GM15510 (cell line): ENCODE measurements around the gene DCTN1.

Source experiments
- POLR2A ChIP-seq: IDR thresholded peaks from 3 replicates; pipeline ENCODE4 v1.6.1; 2011; ENCODE audit warnings: borderline replicate concordance; ENCODE audit not compliant: insufficient read length; ENCODE audit errors: extremely low read depth

DCTN1 gene

GRCh38 chr2:74385396-74385795 lies 5.3 kb upstream of the DCTN1 start:
- no peak for TF ChIP-seq POLR2A

GRCh38 chr2:74384051-74384450 lies 3.9 kb upstream of the DCTN1 start:
- no peak for TF ChIP-seq POLR2A

DNA sequence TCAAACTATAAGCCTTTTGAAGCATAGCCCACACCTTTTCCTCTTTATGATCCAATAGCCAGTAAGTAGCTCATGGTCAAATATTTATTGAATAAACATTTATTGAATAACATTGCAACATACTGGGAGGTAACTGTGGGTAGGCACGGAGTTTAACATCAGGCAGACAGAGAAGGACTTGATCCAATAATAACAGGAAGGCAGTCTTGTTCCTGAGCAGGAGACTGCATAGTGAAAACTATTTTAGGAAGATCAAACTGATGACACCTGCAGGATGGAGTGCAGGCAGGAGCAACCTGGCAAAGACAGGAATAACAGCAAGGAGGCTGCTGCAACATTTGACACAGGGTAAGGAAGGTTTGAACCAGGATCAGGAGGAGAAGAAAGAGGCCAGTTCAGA lies 3.1 kb upstream of the DCTN1 start:
- TF ChIP-seq POLR2A = no peak

DNA sequence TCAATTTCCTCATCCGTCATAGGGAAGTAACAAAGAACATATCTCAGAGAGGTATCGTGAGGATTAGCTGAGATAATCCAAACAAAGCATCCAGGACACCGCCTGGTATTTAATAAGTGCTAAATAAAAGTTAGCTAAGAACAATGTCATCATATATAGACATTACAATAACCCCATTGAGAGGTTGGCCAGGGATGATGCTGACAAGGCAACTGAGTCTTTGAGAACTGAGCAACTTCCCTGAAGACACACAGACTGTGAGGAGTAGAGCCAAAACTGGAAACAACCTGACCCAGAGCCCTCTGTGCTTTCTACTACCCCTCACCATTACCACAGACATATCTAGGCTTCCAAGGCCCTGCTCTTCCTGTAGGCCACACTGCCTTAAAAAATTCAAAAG lies 1.6 kb upstream of the DCTN1 start:
- TF ChIP-seq POLR2A = no peak

GRCh38 chr2:74378007-74378406 lies 2.1 kb downstream of the DCTN1 start:
- TF ChIP-seq POLR2A = no peak

- no peak for TF ChIP-seq POLR2A
Measured at GRCh38 chr2:74375838-74376237, 4.3 kb downstream of the DCTN1 start.

GRCh38 chr2:74374509-74375205 lies 5.5 kb downstream of the DCTN1 start:
- no peak for TF ChIP-seq POLR2A

GRCh38 chr2:74373985-74374384 lies 6.1 kb downstream of the DCTN1 start:
- no peak for TF ChIP-seq POLR2A

DNA sequence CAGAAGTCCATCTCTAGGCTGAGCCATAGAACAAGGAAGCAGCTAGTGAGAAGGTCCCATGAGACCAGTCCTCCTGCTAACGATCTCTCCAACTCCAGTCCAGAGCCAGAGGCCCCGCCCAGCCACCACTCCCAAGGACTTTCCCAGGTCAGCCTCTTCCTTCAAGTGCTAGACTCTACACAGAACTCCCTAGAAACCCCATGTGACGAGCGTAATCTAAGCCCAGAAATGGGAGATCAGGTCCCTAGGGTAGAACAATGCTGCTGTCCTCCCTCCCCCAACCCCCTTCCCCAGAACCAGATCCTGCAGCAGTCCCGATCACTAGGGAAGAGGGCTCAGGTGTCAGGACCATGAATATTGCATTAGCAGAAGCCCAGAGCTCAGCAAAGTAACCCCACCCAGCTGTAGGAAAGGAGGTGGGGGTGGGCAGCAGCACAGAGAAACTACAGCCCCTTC lies 6.9 kb downstream of the DCTN1 start:
- no peak for TF ChIP-seq POLR2A

DNA sequence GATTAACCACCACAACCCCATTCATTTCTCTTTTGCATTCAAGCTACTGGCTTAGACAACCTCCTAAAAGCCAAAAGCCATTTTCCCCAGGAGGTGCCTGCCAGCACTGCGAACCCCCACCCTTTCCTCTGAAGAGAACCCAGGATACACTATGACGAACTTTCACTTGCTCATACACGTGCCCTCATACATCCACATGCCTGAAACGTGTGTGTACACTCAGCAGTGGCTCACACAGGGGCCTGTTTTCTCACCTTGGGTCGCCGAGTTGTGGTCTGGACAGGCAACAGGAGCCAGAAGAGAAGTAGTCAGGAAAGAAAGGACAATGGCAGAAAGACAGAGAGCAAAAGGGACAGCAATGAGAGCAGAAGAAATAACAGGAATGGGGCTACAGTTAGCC lies 7.4 kb downstream of the DCTN1 start:
- no peak for TF ChIP-seq POLR2A

DNA sequence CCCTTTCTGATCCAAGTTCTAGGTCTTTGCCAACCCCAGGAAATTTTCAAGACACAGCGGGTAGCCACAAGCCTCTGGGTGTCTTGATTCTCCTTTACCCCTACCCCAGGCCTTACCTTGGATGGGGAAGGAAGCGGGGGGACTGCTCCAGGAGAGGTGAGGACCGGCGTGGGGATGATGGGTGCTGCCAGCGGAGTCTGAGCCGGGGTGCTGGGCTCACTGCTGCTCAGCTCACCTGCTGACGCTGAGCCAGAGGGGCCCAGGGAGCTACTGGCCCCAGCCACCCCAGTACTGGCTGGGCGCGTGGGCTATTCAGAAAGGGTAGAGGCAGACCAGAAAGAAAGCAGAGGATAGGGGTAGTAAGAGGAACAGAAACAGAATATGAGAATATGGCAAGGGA lies 8.7 kb downstream of the DCTN1 start:
- TF ChIP-seq POLR2A = no peak

GRCh38 chr2:74369976-74370375 lies 10.1 kb downstream of the DCTN1 start:
- no peak for TF ChIP-seq POLR2A

GRCh38 chr2:74368499-74368898 lies 11.6 kb downstream of the DCTN1 start:
- TF ChIP-seq POLR2A = no peak

DNA sequence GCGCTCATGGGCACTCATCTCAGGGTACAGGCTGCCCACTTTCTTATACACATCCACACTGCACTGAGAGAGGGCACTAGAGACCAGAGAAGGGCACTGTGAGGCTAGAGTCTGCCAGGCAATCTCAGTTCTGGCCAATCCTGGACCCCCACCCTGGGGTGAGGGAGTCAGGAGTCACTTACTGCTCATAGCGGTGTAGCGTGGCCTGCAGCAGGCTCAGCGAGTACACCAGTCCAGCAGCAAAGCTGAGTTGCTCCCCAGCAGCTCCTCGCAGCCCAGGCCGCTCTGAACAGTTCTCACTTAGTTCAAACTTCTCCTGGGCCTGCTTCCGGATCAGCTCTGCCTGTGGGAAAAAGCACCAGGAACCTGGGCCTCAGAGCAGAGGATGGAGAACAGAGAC lies 12.3 kb downstream of the DCTN1 start:
- TF ChIP-seq POLR2A = no peak

DNA sequence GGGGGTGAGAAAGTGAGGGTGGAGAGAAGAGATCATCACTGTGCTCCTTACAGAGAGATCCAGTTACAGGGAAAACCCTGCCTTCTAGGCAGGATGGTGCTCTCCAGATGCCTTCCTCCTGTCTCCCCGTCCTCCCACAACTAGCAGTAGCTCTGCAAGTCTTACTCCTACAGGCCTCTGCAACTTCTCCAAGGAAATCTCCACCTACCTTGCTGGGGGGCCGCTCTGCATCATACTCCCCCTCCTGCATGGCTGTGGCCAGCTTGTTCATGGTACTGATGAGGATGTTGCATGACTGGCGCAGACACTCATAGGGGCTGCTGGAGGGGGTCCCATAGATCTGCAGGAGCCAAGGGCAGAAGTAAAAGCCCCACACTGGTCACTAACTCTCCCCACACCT lies 14.1 kb downstream of the DCTN1 start:
- TF ChIP-seq POLR2A = no peak
